Nephron progenitor cell (in vitro differentiated cells): ENCODE results near the gene DNAH17.

Experiments used
- DNase-seq: peaks from one replicate; pipeline ENCODE4 v3.0.0; 2021
- H3K27ac Mint-ChIP-seq: 2 replicates; pipeline ENCODE4 v1.8.0; 2021; ENCODE audit warnings: mild to moderate bottlenecking, moderate library complexity, mixed read lengths
- H3K27me3 Mint-ChIP-seq: 2 replicates; pipeline ENCODE4 v1.8.0; 2021; ENCODE audit warnings: mild to moderate bottlenecking, low read depth, mixed read lengths; ENCODE audit not compliant: poor library complexity
- H3K36me3 Mint-ChIP-seq: 2 replicates; pipeline ENCODE4 v1.8.0; 2021; ENCODE audit warnings: low read depth, mixed read lengths
- H3K4me1 Mint-ChIP-seq: 2 replicates; pipeline ENCODE4 v1.8.0; 2021; ENCODE audit warnings: mixed read lengths
- H3K4me3 Mint-ChIP-seq: 2 replicates; pipeline ENCODE4 v1.8.0; 2021; ENCODE audit warnings: mild to moderate bottlenecking, moderate library complexity, mixed read lengths
- H3K9me3 Mint-ChIP-seq: 2 replicates; pipeline ENCODE4 v1.8.0; 2021; ENCODE audit warnings: mild to moderate bottlenecking, moderate library complexity, mixed read lengths
- CTCF ChIP-seq: fragments of 200-600 bp; sonication (generic); IDR thresholded peaks from 2 replicates; pipeline ENCODE4 v1.5.0; 2021; ENCODE audit warnings: antibody characterized with exemption

The DNAH17 gene

DNA sequence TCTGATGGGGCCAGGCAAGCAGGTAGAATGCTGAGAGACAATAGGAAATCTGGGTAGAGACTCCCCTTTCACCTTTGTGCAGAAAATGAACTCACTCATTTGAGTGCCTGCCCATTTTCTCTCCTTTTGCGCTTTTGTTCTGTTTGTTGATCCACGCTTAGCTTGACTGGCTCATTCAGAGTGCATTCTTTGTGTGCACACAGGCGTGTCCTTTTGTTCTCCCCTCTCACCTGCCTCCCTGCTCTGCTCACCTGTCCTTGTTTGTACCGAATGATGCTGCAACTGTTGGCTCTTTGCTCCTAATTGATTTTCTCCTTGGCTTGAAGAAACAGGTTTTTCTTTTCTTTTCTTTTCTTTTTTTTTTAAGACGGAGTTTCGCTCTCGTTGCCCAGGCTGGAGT is 183.0 kb downstream of the DNAH17 start:
- DNase-seq = no peak
- no peaks in the 10 kb centered on the region for H3K9me3 Mint-ChIP-seq
- no peak overlapping the region for H3K27ac Mint-ChIP-seq
- H3K4me1 Mint-ChIP-seq = peaks cover 26% of the 10 kb centered on the region
- no peak overlapping the region for H3K4me3 Mint-ChIP-seq
- TF ChIP-seq CTCF = no peak
- no peaks in the 10 kb centered on the region for H3K27me3 Mint-ChIP-seq
- H3K36me3 Mint-ChIP-seq = peaks cover 41% of the 10 kb centered on the region

GRCh38 chr17:78393575-78393974 is 183.6 kb downstream of the DNAH17 start:
- Mint-ChIP-seq H3K27ac (peak overlapping the region; percentile 42), H3K27me3 (no peaks in the 10 kb centered on the region), H3K4me1 (peaks cover 31% of the 10 kb centered on the region), H3K4me3 (no peak overlapping the region), H3K36me3 (peaks cover 35% of the 10 kb centered on the region), H3K9me3 (no peaks in the 10 kb centered on the region)
- DNase-seq = no peak
- TF ChIP-seq CTCF = no peak

DNA sequence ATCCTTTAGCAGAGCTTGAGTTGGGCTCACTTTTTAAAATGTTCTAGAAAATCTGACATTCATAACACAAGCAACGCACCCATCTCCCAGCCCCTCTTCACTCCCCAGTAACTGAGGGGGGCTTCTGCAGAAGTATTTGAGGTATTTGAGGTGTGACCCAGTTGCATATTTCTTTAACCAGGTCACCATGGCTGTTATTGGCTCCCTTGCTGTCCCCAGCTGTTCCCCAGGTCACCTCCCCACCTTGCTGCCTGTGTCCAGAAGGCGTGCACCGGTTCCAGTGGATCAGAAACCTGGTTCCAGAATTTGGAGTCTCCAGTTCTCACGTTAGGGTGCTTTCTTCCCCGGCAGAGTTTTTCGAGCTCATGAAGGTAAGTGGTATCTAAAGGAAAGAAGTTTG is 184.9 kb downstream of the DNAH17 start:
- Mint-ChIP-seq H3K36me3 (peaks cover 27% of the 10 kb centered on the region), H3K27ac (peak overlapping the region; percentile 92)

GRCh38 chr17:78391843-78392242 is 185.4 kb downstream of the DNAH17 start:
- peaks cover 38% of the 10 kb centered on the region for H3K4me1 Mint-ChIP-seq
- H3K27me3 Mint-ChIP-seq = no peaks in the 10 kb centered on the region
- no peak for DNase-seq
- peak overlapping the region; percentile 92 for H3K27ac Mint-ChIP-seq
- no peak overlapping the region for H3K4me3 Mint-ChIP-seq
- no peaks in the 10 kb centered on the region for H3K9me3 Mint-ChIP-seq
- peaks cover 26% of the 10 kb centered on the region for H3K36me3 Mint-ChIP-seq
- TF ChIP-seq CTCF = no peak

More for the DNA sequence above, 184.9 kb downstream of the DNAH17 start:
- Mint-ChIP-seq H3K27me3 (no peaks in the 10 kb centered on the region), H3K4me3 (no peak overlapping the region), H3K9me3 (no peaks in the 10 kb centered on the region), H3K4me1 (peaks cover 38% of the 10 kb centered on the region)
- DNase-seq = no peak
- no peak for TF ChIP-seq CTCF

DNA sequence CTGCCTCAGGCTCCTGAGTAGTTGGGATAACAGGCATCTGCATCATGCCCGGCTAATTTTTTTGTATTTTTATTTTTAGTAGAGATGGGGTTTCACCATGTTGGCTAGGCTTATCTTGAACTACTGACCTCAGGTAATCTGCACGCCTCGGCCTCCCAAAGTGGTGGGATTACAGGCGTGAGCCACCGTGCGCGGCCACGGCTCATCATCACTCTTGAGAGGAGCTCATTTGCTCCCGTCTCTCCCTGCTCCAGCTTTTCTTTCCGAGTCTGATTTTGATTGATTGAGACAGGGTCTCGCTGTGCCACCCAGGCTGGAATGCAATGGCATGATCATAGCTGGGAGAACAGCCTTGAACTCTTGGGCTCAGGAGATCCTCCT is 186.2 kb downstream of the DNAH17 start:
- no peak overlapping the region for H3K4me3 Mint-ChIP-seq
- H3K27ac Mint-ChIP-seq = peak overlapping the region; percentile 21
- no peaks in the 10 kb centered on the region for H3K27me3 Mint-ChIP-seq
- H3K36me3 Mint-ChIP-seq = peaks cover 18% of the 10 kb centered on the region
- peaks cover 41% of the 10 kb centered on the region for H3K4me1 Mint-ChIP-seq
- no peak for DNase-seq
- H3K9me3 Mint-ChIP-seq = no peaks in the 10 kb centered on the region
- TF ChIP-seq CTCF = no peak

- H3K36me3 Mint-ChIP-seq = peaks cover 14% of the 10 kb centered on the region
- no peaks in the 10 kb centered on the region for H3K9me3 Mint-ChIP-seq
- H3K4me3 Mint-ChIP-seq = no peak overlapping the region
- TF ChIP-seq CTCF = no peak
- H3K27ac Mint-ChIP-seq = peak overlapping the region; percentile 78
- DNase-seq = no peak
- H3K4me1 Mint-ChIP-seq = peaks cover 46% of the 10 kb centered on the region
- H3K27me3 Mint-ChIP-seq = no peaks in the 10 kb centered on the region
Measured at GRCh38 chr17:78390241-78391050, 186.8 kb downstream of the DNAH17 start.
